Vagina (tissue), 2 donors: Measurements from ENCODE around the gene EHBP1.

Experiments used
- POLR2A ChIP-seq, 2 donors: fragments of 450-650 bp; IDR thresholded peaks; one replicate each; pipeline ENCODE4 v1.6.1; 2017; ENCODE audit warnings: antibody characterized with exemption in 2 of 2, mild to moderate bottlenecking in 2 of 2, moderate library complexity in 2 of 2
- POLR2AphosphoS5 ChIP-seq, 2 donors: sonication (generic); formaldehyde crosslinking; IDR thresholded peaks; one replicate each; pipeline ENCODE4 v1.9.0; 2017; ENCODE audit warnings: antibody characterized with exemption in 2 of 2, mild to moderate bottlenecking in 2 of 2, low read depth in 1 of 2; ENCODE audit not compliant: insufficient read depth in 1 of 2
- TF ChIP-seq, protein P1 (sequence below), 3 experiments: fragments of 450-650 bp in 2 of 3; fragments of 200-600 bp in 1 of 3; sonication (generic) in 1 of 3; IDR thresholded peaks; one replicate each; pipeline ENCODE4 v1.5.1; 2017 to 2019; ENCODE audit warnings: antibody characterized with exemption in 3 of 3, mild to moderate bottlenecking in 2 of 3, moderate library complexity in 2 of 3

DNA sequence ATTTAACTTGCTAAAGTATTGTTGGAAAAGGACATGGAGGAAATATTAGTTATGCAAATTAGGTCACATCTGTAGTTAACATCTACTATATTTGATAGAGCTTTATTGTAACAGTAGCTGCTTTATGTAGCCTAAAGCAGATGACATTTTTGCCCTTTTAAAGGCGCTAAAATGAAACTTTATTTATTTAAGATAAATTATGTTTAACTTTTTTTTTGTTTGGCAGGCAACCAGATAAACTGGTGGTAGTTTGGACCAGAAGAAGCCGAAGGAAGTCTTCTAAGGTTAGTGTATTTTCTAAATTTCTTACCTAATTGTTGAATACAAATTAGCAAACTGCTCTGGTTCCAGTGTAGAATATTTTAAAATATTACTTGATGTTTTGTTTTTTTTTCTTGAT is 41.7 kb downstream of the EHBP1 start:
- TF ChIP-seq, protein P1, sequence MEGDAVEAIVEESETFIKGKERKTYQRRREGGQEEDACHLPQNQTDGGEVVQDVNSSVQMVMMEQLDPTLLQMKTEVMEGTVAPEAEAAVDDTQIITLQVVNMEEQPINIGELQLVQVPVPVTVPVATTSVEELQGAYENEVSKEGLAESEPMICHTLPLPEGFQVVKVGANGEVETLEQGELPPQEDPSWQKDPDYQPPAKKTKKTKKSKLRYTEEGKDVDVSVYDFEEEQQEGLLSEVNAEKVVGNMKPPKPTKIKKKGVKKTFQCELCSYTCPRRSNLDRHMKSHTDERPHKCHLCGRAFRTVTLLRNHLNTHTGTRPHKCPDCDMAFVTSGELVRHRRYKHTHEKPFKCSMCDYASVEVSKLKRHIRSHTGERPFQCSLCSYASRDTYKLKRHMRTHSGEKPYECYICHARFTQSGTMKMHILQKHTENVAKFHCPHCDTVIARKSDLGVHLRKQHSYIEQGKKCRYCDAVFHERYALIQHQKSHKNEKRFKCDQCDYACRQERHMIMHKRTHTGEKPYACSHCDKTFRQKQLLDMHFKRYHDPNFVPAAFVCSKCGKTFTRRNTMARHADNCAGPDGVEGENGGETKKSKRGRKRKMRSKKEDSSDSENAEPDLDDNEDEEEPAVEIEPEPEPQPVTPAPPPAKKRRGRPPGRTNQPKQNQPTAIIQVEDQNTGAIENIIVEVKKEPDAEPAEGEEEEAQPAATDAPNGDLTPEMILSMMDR (IDR thresholded peaks at IDR 0.05) = no peak
- TF ChIP-seq POLR2AphosphoS5 (IDR thresholded peaks at IDR 0.05; ENCODE audit: insufficient read depth in 1 of 2, low read depth in 1 of 2) = no peak
- TF ChIP-seq POLR2A (IDR thresholded peaks at IDR 0.05) = no peak
